GM12878 (cell line): ENCODE results near the gene RAD51. TPM values are rescaled to one million over a fixed set of nuclear protein-coding genes. Genes with fewer than 3 reads are reported as not detected.

Experiments
- ATAC-seq: fragments of 200-7000 bp; cut with Tn5 transposase; 3 replicates; pipeline ENCODE4 v1.9.1; 2020; ENCODE audit warnings: mild to moderate bottlenecking, moderate library complexity
- BruUV-seq: library from RNA; stranded (reverse); fragments of 400-500 nt; replicated peaks from 2 replicates; lab custom pipeline; 2021; lab: Mats Ljungman, UMichigan
- CTCF ChIA-PET: fragments of 300-600 bp; sonication (Branson Sonifier 250); formaldehyde crosslinking; extraction: SDS; loops from one replicate; lab custom pipeline; 2021; ENCODE audit warnings: inconsistent platforms; lab: Yijun Ruan, JAX
- POLR2A ChIA-PET: fragments of 350-600 bp; formaldehyde crosslinking; extraction: SDS; loops from one replicate; lab custom pipeline; 2021; ENCODE audit warnings: inconsistent platforms; lab: Charles Lee
- RAD21 ChIA-PET: fragments of 300-600 bp; sonication (Branson Sonifier 250); formaldehyde crosslinking; loops from one replicate; lab custom pipeline; 2023; ENCODE audit warnings: antibody characterized with exemption; ENCODE audit not compliant: unreplicated experiment; lab: Charles Lee
- SMC1A ChIA-PET: fragments of 300-600 bp; sonication (Branson Sonifier 250); formaldehyde crosslinking; loops from one replicate; lab custom pipeline; 2023; ENCODE audit not compliant: unreplicated experiment, uncharacterized antibody; lab: Charles Lee
- DNase-seq: peaks from one replicate; pipeline ENCODE4 v3.0.0-alpha.2; 2011; ENCODE audit warnings: low read depth, low spot score
- FAIRE-seq: peaks from 3 replicates; lab custom pipeline; 2011; peaks lifted over from hg19 to GRCh38; lab: Jason Lieb, UNC
- H2AFZ ChIP-seq: 2 replicates; pipeline ENCODE4 v1.6.0; 2011; ENCODE audit warnings: low read depth, low read length, control low read depth; ENCODE audit not compliant: control insufficient read depth
- H3K27ac ChIP-seq: 2 replicates; pipeline ENCODE4 v1.5.1; 2011; ENCODE audit warnings: control low read depth; ENCODE audit not compliant: control insufficient read depth, insufficient read depth
- H3K27me3 ChIP-seq, 2 experiments: replicated peaks in 1 of 2; 2 replicates each; pipeline versions ENCODE4 v1.6.0 to v1.6.1; 2011; ENCODE audit warnings: low read length in 1 of 2; ENCODE audit not compliant: control insufficient read depth in 2 of 2, insufficient read depth in 2 of 2
- H3K36me3 ChIP-seq, 2 experiments: 2 replicates each; pipeline ENCODE4 v1.5.1; 2011; ENCODE audit warnings: low read length in 1 of 2; ENCODE audit not compliant: control insufficient read depth in 2 of 2, insufficient read depth in 2 of 2
- H3K4me1 ChIP-seq: 2 replicates; pipeline ENCODE4 v1.6.1; 2011; ENCODE audit warnings: mild to moderate bottlenecking, low read length, moderate library complexity, mixed read lengths; ENCODE audit not compliant: control insufficient read depth, insufficient read depth
- H3K4me2 ChIP-seq: 2 replicates; pipeline ENCODE4 v1.6.0; 2011; ENCODE audit warnings: control low read depth; ENCODE audit not compliant: control insufficient read depth, insufficient read depth
- H3K4me3 ChIP-seq: fragments of 200-600 bp; sonication (generic); 2 replicates; pipeline ENCODE4 v1.5.1; 2016
- H3K79me2 ChIP-seq: 2 replicates; pipeline ENCODE4 v1.6.0; 2011; ENCODE audit warnings: low read length; ENCODE audit not compliant: control insufficient read depth, insufficient read depth
- H3K9ac ChIP-seq: 2 replicates; pipeline ENCODE4 v1.8.0; 2011; ENCODE audit warnings: low read length, control low read depth, mixed read lengths; ENCODE audit not compliant: control insufficient read depth, insufficient read depth
- H3K9me3 ChIP-seq: replicated peaks from 3 replicates; pipeline ENCODE4 v1.5.1; 2011; ENCODE audit warnings: mild to moderate bottlenecking, low read length; ENCODE audit not compliant: control insufficient read depth, insufficient read depth
- H4K20me1 ChIP-seq: 2 replicates; pipeline ENCODE4 v1.6.0; 2011; ENCODE audit not compliant: control insufficient read depth, insufficient read depth
- RUNX3 ChIP-seq: IDR thresholded peaks from 2 replicates; pipeline ENCODE4 v1.6.1; 2012; ENCODE audit warnings: low read length, inconsistent platforms
- SMAD1 ChIP-seq: fragments of 450-650 bp; IDR thresholded peaks from 2 replicates; pipeline ENCODE4 v1.6.1; 2018; ENCODE audit warnings: mild to moderate bottlenecking, low read depth; ENCODE audit not compliant: partially characterized antibody
- SPI1 ChIP-seq: IDR thresholded peaks from 2 replicates; pipeline ENCODE4 v1.6.1; 2011; ENCODE audit warnings: low read depth, mild to moderate bottlenecking, low read length, moderate library complexity, borderline replicate concordance; ENCODE audit not compliant: insufficient read depth
- SREBF2 ChIP-seq: IDR thresholded peaks from 2 replicates; pipeline ENCODE4 v1.6.1; 2012; ENCODE audit warnings: mild to moderate bottlenecking, low read length
- YBX1 ChIP-seq: fragments of 450-650 bp; IDR thresholded peaks from 2 replicates; pipeline ENCODE4 v1.6.1; 2016; ENCODE audit warnings: antibody characterized with exemption
- WGBS: methylation state at CpG from one replicate; pipeline ENCODE4 v1.1.6; 2016; ENCODE audit warnings: low lambda C conversion rate; ENCODE audit not compliant: insufficient replicate concordance, insufficient coverage; ENCODE audit errors: missing lambda C conversion rate; 5-methylcytosine and 5-hydroxymethylcytosine counted together
- in situ Hi-C: fragments of 300-500 bp; cut with MboI; formaldehyde crosslinking; loops from 9 replicates; pipeline ENCODE4 v1.14.3; 2018; ENCODE audit warnings: mixed read lengths
- intact Hi-C: fragments of 100-400 bp; cut with micrococcal nuclease; formaldehyde crosslinking; loops from one replicate; pipeline ENCODE4 v1.14.2; 2022; ENCODE audit not compliant: unreplicated experiment
- polyA plus RNA-seq, 11 experiments: library from polyadenylated mRNA; depleted of rRNA in 4 of 11; unstranded in 6 of 11; stranded (reverse) in 5 of 11; fragments of >200 nt; fragmentation: Nextera tagmentation in 4 of 11; fragmentation: Illumina TruSeq in 1 of 11; extraction: Ambion mirVana in 4 of 11; extraction: Trizol in 1 of 11; gene quantifications; 1 replicate in 1 of 11; 2 replicates in 10 of 11; pipeline versions ENCODE4 v1.2.1 to v1.2.3, GENCODE V29; 2011 to 2016; ENCODE audit warnings: inconsistent platforms in 2 of 11, missing spikeins in 2 of 11, low read depth in 1 of 11
- total RNA-seq, 4 experiments: library from RNA; depleted of rRNA in 3 of 4; stranded (reverse); fragments of >200 nt in 3 of 4; fragmentation: Illumina TruSeq in 1 of 4; extraction: Trizol in 1 of 4; gene quantifications; 2 replicates each; pipeline versions ENCODE4 v1.2.1 to v1.2.3, GENCODE V29; 2013 to 2021

The RAD51 gene
- total and polyA plus RNA-seq, 10 of the 15 experiments (the other 5 are each of a cell fraction or from before 2014, with no cell fraction given): 13.1 to 55.0 (median 30.6) TPM

DNA sequence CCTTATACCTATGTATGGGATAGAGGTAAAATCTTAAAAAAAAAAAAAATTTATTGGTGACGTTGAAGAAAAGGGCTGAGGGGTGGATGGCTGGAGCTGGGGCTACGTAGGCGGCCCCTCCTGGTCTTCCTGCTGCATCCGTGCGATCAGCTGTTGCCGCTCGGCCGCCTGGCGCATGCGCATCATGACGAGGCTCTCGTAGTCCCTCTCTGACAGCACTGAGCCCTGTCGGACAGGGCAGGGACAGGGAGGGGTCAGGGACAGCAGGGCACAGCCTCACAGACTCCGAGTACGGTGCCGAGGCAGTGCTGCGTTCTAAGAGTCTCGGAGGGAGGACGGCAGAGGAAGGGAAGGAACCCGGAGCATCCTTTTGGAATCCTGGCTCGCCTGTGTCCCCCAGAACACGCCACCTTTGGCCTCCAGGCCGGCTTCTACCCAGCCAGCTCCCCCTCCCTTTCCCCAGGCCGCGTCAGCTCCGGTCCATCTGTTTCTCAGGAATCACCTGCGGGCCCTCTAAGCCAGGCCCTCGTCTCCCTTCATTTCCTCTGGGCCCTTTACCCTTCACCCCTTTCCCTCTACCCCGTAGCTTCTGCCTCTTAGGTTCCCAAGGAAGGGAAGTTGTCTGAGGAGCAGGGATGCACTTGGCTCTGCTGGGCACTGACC is 73.0 kb downstream of the RAD51 start:
- Histone ChIP-seq H3K4me2 (no peak overlapping the region), H4K20me1 (no peaks in the 10 kb centered on the region), H3K27me3 (no peaks in the 10 kb centered on the region), H3K4me3 (no peak overlapping the region), H3K9ac (no peak overlapping the region), H3K9me3 (no peaks in the 10 kb centered on the region), H3K27ac (no peak overlapping the region), H3K4me1 (peaks cover 38% of the 10 kb centered on the region), H2AFZ (no peak overlapping the region), H3K79me2 (no peaks in the 10 kb centered on the region), H3K36me3 (no peaks in the 10 kb centered on the region; a peak in 2 of 4 replicates)
- POLR2A ChIA-PET: interaction anchor here (0.6 kb wide), 1 partner anchor 45 kb away, joined by 4 read pairs; no protein-coding TSS in a partner anchor
- RAD21 ChIA-PET: interaction anchor here (0.7 to 3.3 kb wide), 3 partner anchors 14 to 127 kb away, joined by 3 to 11 read pairs (median 4); partner anchors contain the start of gene VPS18
- no peak for DNase-seq
- in situ Hi-C loops (no loop called here), intact Hi-C loops (no loop called here)
- TF ChIP-seq YBX1: no peak
- WGBS: 92% methylated on average over 27 of the region's 29 CpGs
- FAIRE-seq: no peak
- CTCF ChIA-PET: interaction anchor here (1.0 to 3.1 kb wide), 3 partner anchors 15 to 248 kb away, joined by 3 to 17 read pairs (median 4); no protein-coding TSS in a partner anchor
- SMC1A ChIA-PET: interaction anchor here (0.8 to 1.5 kb wide), 2 partner anchors 15 to 91 kb away, joined by 3 to 6 read pairs; no protein-coding TSS in a partner anchor
- no TSS peak for BruUV-seq
- no peak for ATAC-seq

DNA sequence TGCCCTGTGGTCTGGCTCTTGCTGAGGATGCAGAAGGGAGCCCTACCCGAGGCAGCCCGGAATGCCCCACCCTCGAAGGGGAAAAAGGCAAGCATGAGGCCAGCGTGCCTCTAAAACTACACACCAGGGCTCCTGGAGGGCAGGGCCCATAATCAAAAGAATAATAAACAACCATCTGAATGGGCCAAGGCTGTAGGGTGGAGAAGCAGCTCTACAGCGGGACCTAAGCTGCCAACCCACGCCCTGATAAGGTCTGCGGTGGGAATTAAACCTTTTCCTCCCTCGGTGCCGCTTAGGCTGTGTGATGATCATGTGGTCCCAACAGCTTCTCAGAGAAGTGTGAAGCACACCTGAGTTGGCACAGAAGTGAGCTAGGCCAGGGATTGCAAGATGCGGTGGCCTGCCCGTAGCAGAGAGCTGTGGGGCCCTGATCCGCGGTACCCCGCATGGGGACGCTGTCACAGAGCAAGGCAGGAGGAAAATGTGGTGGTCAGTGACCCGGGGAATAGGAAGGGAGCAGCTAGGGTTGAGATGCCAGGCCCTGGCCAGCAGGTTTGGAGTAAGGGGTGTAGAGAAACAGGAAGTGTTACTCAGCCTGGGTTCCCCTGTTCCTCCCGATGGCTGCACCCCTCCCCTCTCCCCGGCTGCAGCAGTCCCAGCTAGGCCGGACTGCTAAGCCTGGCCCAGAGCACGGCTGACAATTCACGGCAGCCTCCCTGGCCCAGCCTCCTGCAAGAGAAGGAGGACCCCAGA is 73.7 kb downstream of the RAD51 start:
- peak; percentile 18; the same call in 1 of the 2 replicates for TF ChIP-seq RUNX3
- TF ChIP-seq SMAD1: no peak
- TF ChIP-seq SPI1: peak; percentile 56
- no peak for TF ChIP-seq SREBF2

More for the DNA sequence above, 73.7 kb downstream of the RAD51 start:
- intact Hi-C loops (no loop called here), in situ Hi-C loops (no loop called here)
- Histone ChIP-seq H3K9ac (peak overlapping the region; percentile 41), H3K4me2 (peak overlapping the region; percentile 52), H3K9me3 (no peaks in the 10 kb centered on the region), H3K36me3 (peaks cover 0 to 3% of the 10 kb centered on the region in 2 experiments; a peak in 2 of 4 replicates), H2AFZ (no peak overlapping the region), H3K27ac (peak overlapping the region; percentile 65), H4K20me1 (no peaks in the 10 kb centered on the region), H3K4me1 (peaks cover 32% of the 10 kb centered on the region), H3K4me3 (no peak overlapping the region), H3K79me2 (no peaks in the 10 kb centered on the region), H3K27me3 (no peaks in the 10 kb centered on the region)
- POLR2A ChIA-PET: interaction anchor here (0.6 to 2.7 kb wide), 3 partner anchors 12 to 75 kb away, joined by 4 to 9 read pairs (median 8); partner anchors contain the start of gene RAD51
- BruUV-seq: no TSS peak
- CTCF ChIA-PET: interaction anchor here (0.7 to 3.1 kb wide), 7 partner anchors 14 to 249 kb away, joined by 3 to 17 read pairs (median 4); no protein-coding TSS in a partner anchor
- SMC1A ChIA-PET: interaction anchor here (0.8 to 1.5 kb wide), 4 partner anchors 14 to 91 kb away, joined by 3 to 6 read pairs (median 4); partner anchors contain the start of gene RAD51
- WGBS: 62% methylated on average over 21 of the region's 21 CpGs
- FAIRE-seq (no peak), DNase-seq (no peak), ATAC-seq (no peak)
- RAD21 ChIA-PET: interaction anchor here (0.7 to 3.3 kb wide), 4 partner anchors 13 to 126 kb away, joined by 3 to 11 read pairs (median 4); partner anchors contain the start of gene VPS18
